Left ventricle myocardium inferior (tissue), 1 donor: ENCODE results near the gene BMPR1B. TPM values are rescaled to one million over a fixed set of nuclear protein-coding genes. Genes with fewer than 3 reads are reported as not detected.

Experiments
- DNase-seq: peaks from one replicate; pipeline ENCODE4 v3.0.0-alpha.2; 2020
- H3K27ac ChIP-seq: fragments of 200-600 bp; replicated peaks from 2 replicates; pipeline ENCODE4 v1.8.0; 2021
- H3K27me3 ChIP-seq: fragments of 200-600 bp; 2 replicates; pipeline ENCODE4 v1.8.0; 2021; ENCODE audit warnings: low read depth
- H3K36me3 ChIP-seq: fragments of 200-600 bp; 2 replicates; pipeline ENCODE4 v1.8.0; 2021
- H3K4me1 ChIP-seq: fragments of 200-600 bp; 2 replicates; pipeline ENCODE4 v1.8.0; 2021
- H3K4me3 ChIP-seq: fragments of 200-600 bp; 2 replicates; pipeline ENCODE4 v1.8.0; 2021; ENCODE audit warnings: mild to moderate bottlenecking, moderate library complexity
- H3K9me3 ChIP-seq: fragments of 200-600 bp; replicated peaks from 2 replicates; pipeline ENCODE4 v1.8.0; 2021
- intact Hi-C: fragments of 100-400 bp; cut with micrococcal nuclease; formaldehyde crosslinking; loops from one replicate; pipeline ENCODE4 v1.11.0; 2022
- total RNA-seq: library from RNA; stranded (reverse); fragmentation: NEBNext Ultra II Directional; extraction: Animal tissue kit (Norgen Biotek cat#: 25700); gene quantifications from one replicate; pipeline ENCODE4 v1.2.1, GENCODE V29; 2021
- TF ChIP-seq, protein P1 (sequence below): fragments of 200-600 bp; IDR thresholded peaks from 2 replicates; pipeline ENCODE4 v1.8.0; 2021; ENCODE audit warnings: antibody characterized with exemption, mild to moderate bottlenecking, borderline replicate concordance
- donor health status: DM: no; HTN: yes; CAD: no; lungs with severe emphysema.

The BMPR1B gene
- total RNA-seq, 1 donor from 2014 or later = 3.0 TPM

DNA sequence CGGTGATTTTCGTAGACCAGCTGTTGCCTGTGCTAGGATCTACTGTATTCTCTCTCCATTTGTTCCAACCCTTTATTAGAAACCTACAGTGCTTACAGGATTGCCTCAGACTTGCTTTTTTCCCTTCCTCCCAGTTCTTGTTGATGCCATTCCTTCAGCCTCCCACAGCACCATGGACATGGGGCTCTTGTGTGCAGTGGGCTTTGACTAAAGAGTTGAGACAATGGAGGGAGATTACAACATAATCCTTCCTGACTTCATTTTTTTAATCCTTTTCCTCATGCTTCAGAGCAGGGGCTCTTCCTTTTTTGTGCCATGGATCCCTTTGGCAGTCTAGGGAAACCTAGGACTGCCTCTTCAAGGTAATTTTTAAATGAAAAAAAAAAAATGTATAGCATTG, 92.1 kb downstream of the BMPR1B start:
- no peak for DNase-seq
- Histone ChIP-seq H3K36me3 (no peaks in the 10 kb centered on the region), H3K4me3 (no peak overlapping the region), H3K4me1 (no peaks in the 10 kb centered on the region), H3K9me3 (peaks cover 9% of the 10 kb centered on the region), H3K27me3 (peaks cover 3% of the 10 kb centered on the region), H3K27ac (no peak overlapping the region)
- intact Hi-C loops = no loop called here
- TF ChIP-seq, protein P1, sequence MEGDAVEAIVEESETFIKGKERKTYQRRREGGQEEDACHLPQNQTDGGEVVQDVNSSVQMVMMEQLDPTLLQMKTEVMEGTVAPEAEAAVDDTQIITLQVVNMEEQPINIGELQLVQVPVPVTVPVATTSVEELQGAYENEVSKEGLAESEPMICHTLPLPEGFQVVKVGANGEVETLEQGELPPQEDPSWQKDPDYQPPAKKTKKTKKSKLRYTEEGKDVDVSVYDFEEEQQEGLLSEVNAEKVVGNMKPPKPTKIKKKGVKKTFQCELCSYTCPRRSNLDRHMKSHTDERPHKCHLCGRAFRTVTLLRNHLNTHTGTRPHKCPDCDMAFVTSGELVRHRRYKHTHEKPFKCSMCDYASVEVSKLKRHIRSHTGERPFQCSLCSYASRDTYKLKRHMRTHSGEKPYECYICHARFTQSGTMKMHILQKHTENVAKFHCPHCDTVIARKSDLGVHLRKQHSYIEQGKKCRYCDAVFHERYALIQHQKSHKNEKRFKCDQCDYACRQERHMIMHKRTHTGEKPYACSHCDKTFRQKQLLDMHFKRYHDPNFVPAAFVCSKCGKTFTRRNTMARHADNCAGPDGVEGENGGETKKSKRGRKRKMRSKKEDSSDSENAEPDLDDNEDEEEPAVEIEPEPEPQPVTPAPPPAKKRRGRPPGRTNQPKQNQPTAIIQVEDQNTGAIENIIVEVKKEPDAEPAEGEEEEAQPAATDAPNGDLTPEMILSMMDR = no peak

DNA sequence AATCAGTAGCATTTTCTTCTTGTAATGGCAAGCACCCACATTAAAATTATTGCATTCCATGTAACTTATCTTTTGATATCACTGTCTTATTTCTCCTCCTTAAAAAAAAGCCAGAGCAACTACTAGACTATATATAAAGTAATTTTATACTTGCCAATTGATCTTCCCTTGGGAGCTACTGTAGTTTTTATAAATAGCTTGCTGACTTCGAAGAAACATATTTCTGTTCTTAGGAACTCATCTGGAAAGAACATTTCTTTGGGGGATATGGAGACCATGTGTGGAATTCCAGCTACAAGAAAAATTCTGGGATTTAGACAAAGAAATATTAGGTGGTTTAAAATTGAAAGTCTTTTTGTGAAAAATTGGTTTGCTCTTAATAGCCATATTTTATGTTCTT, 94.9 kb downstream of the BMPR1B start:
- H3K36me3 ChIP-seq = no peaks in the 10 kb centered on the region
- no peaks in the 10 kb centered on the region for H3K4me1 ChIP-seq
- no peak for DNase-seq
- intact Hi-C loops = no loop called here
- TF ChIP-seq, protein P1 = no peak
- no peaks in the 10 kb centered on the region for H3K9me3 ChIP-seq
- H3K27ac ChIP-seq = no peak overlapping the region
- H3K27me3 ChIP-seq = no peaks in the 10 kb centered on the region
- no peak overlapping the region for H3K4me3 ChIP-seq

DNA sequence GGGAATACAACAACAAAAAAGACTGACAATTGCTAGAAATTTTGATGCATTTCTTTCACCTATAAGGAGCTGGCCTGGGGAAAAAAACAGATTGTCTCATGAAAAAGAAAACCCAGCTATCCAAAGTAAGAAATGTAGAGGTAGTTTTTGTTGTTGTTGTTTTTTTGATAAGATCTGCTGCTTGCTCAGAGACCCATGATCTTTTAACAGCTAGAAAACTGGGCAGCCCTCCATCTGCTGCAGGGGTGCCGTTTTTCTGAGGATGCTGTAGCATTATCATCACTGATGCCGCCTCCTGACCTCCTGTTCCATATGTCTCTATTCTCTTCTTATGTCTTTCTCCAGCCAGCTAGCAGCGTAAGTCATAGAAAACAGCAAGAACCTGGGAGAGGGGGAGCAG, 98.3 kb downstream of the BMPR1B start:
- TF ChIP-seq, protein P1 = no peak

DNA sequence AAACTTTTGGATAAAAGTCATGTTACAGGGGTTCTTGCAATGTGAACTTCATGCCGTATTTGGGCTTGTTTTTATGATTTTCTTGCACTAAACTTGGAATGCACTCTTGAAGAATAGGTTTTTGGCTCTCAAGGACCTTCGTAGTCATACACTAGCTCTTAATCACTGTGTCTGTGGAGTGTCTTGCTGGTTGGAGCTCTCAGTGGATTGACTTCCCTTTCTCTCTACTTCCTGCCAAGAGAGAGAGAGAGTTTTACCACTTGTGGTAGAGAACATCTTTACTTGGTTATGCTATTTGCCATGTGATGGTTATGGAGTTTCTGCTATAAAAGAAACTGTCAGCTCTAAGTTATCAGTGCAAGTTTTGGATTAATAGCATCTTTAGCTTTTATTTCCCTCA, 112.4 kb downstream of the BMPR1B start:
- Histone ChIP-seq H3K27me3 (no peaks in the 10 kb centered on the region), H3K27ac (no peak overlapping the region), H3K4me1 (no peaks in the 10 kb centered on the region), H3K4me3 (no peak overlapping the region), H3K9me3 (no peaks in the 10 kb centered on the region), H3K36me3 (no peaks in the 10 kb centered on the region)
- no peak for DNase-seq
- intact Hi-C loops = no loop called here
- TF ChIP-seq, protein P1 = no peak

More for the DNA sequence above, 98.3 kb downstream of the BMPR1B start:
- Histone ChIP-seq H3K4me3 (no peak overlapping the region), H3K27ac (no peak overlapping the region), H3K4me1 (no peaks in the 10 kb centered on the region), H3K9me3 (no peaks in the 10 kb centered on the region), H3K27me3 (no peaks in the 10 kb centered on the region), H3K36me3 (no peaks in the 10 kb centered on the region)
- intact Hi-C loops = no loop called here
- DNase-seq = no peak

DNA sequence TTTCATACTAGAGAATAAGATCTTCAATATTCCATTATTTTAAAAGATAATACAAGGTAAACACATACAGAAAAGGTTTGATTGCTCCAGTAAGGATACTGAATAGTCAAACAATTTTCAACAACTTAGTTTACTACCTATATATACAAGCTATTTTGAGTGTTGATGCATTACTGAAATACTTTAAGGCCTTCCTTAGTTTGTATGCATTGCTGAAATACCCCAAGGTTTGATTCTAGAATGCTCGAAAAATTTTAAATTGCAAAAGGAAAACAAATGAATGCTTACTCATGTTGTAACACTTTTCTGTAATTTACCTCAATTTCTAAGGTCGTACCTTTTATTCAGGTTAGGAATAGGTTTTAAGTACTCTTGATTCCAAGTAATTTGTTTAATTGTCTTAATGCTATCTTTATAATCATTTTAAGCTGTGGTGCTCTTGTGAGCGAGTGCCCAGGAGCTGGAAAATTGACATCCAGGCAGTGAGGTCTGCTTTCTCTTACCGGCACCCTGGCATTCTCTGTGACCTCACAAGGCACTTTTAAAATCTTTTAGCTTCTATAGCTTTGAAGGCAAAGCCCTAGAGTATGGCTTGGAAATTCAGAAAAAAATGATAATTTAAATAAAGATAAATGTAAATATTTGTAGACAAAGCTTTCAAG, 114.0 kb downstream of the BMPR1B start:
- H3K4me1 ChIP-seq = no peaks in the 10 kb centered on the region
- H3K4me3 ChIP-seq = no peak overlapping the region
- H3K27me3 ChIP-seq = no peaks in the 10 kb centered on the region
- H3K27ac ChIP-seq = no peak overlapping the region
- no peaks in the 10 kb centered on the region for H3K9me3 ChIP-seq
- intact Hi-C loops = no loop called here
- TF ChIP-seq, protein P1 = no peak
- H3K36me3 ChIP-seq = no peaks in the 10 kb centered on the region
- DNase-seq = no peak
